Heart right ventricle (tissue), 16 donors: ENCODE data around the gene ARHGEF7. TPM values are rescaled to one million over a fixed set of nuclear protein-coding genes. Genes with fewer than 3 reads are reported as not detected.

Experiments used
- ATAC-seq, 8 donors: fragments of 200-7000 bp; cut with Tn5 transposase; one replicate each; pipeline ENCODE4 v1.9.1; 2020; ENCODE audit warnings: mild to moderate bottlenecking in 8 of 8, moderate library complexity in 8 of 8, moderate number of reproducible peaks in 1 of 8
- DNase-seq, 2 donors: peaks; one replicate each; pipeline ENCODE4 v3.0.0-alpha.2; 2020
- H3K27ac ChIP-seq, 10 donors: fragments of 200-600 bp; sonication (generic) in 2 of 10; one replicate each; pipeline versions ENCODE4 v1.5.0 to v1.8.0; 2020 to 2022; ENCODE audit warnings: mild to moderate bottlenecking in 3 of 10
- H3K27me3 ChIP-seq, 7 donors: fragments of 200-600 bp; one replicate each; pipeline ENCODE4 v1.8.0; 2021 to 2022; ENCODE audit warnings: mild to moderate bottlenecking in 2 of 7
- H3K36me3 ChIP-seq, 9 donors: fragments of 200-600 bp; sonication (generic) in 1 of 9; one replicate each; pipeline versions ENCODE4 v1.5.0 to v1.8.0; 2020 to 2022; ENCODE audit warnings: mild to moderate bottlenecking in 2 of 9
- H3K4me1 ChIP-seq, 9 donors: fragments of 200-600 bp; sonication (generic) in 1 of 9; one replicate each; pipeline versions ENCODE4 v1.5.0 to v1.8.0; 2020 to 2022; ENCODE audit warnings: mild to moderate bottlenecking in 4 of 9
- H3K4me3 ChIP-seq, 10 donors: fragments of 200-600 bp; sonication (generic) in 2 of 10; one replicate each; pipeline versions ENCODE4 v1.5.0 to v1.8.0; 2020 to 2022; ENCODE audit warnings: mild to moderate bottlenecking in 7 of 10, moderate library complexity in 2 of 10
- H3K9me3 ChIP-seq, 11 donors: fragments of 200-600 bp in 10 of 11; sonication (generic) in 2 of 11; one replicate each; pipeline versions ENCODE4 v1.5.0 to v1.8.0; 2013 to 2022; ENCODE audit warnings: mild to moderate bottlenecking in 2 of 11, control low read depth in 1 of 11, moderate library complexity in 1 of 11
- WGBS, 2 donors: extraction: QIAGEN DNeasy Blood & Tissue Kit; methylation state at CpG; one replicate each; pipeline ENCODE4 v1.1.7; 2013; ENCODE audit warnings: inconsistent platforms in 1 of 2; 5-methylcytosine and 5-hydroxymethylcytosine counted together
- intact Hi-C, 10 donors: fragments of 100-400 bp; cut with DNase I; formaldehyde crosslinking; loops; one replicate each; pipeline versions ENCODE4 v1.11.1 to v1.14.2; 2022
- polyA plus RNA-seq, 2 donors: library from polyadenylated mRNA; stranded (reverse); fragments of 200-250 nt; gene quantifications; one replicate each; pipeline ENCODE4 v1.2.3, GENCODE V29; 2013
- total RNA-seq, 10 donors: library from RNA; stranded (reverse); fragmentation: NEBNext Ultra II Directional in 3 of 10; extraction: Animal tissue kit (Norgen Biotek cat#: 25700) in 3 of 10; gene quantifications; one replicate each; pipeline versions ENCODE4 v1.2.1 to v1.2.4, GENCODE V29; 2021 to 2023
- TF ChIP-seq, protein P1 (sequence below), 9 donors: fragments of 200-600 bp; sonication (generic) in 2 of 9; IDR thresholded peaks; one replicate each; pipeline versions ENCODE4 v1.5.0 to v1.8.0; 2021 to 2022; ENCODE audit warnings: antibody characterized with exemption in 9 of 9, mild to moderate bottlenecking in 5 of 9, moderate library complexity in 1 of 9
- donor health status: Arrhythmogenic right ventricular cardiomyopathy.
- donor health status: ischemic (EF 13 %, LVEDD 7.1; RV severe dilation, severe dysfunction).
- donor health status: healthy with polysubstance abuse.
- donor health status: DM: no; HTN: yes; CAD: no.
- donor health status: DM: no; HTN: no; CAD: no.
- donor health status: ischemic (EF 25% LVEDD 6.9; RV normal size, moderate dysfunction).
- donor health status: ischemic (EF 25% LVEDD 5.7; RV mildly dilated, moderate dysfunction).
- donor health status: healthy.
- donor health status: DM: yes; HTN: yes; CAD: no.
- donor health status: Ischemic cardiomyopathy.
- donor health status: ischemic (EF 35%, LVEDD 5.7; RV mildly dilated, moderate dysfunction).
- donor health status: nonischemic (EF 11% LVEDD 7.7; RV severe dilation, severe dysfunction).
- donor health status: DM: yes; HTN: yes; CAD: no.
- donor health status: PGD.
- donor health status: ischemic (EF 29% LVEDD 5.4; RV normal size, mild dysfunction).
- donor health status: nonischemic (EF 23%, LVEDD 6.1; RV moderate dilation, normal function).

The ARHGEF7 gene
- total and polyA plus RNA-seq, 12 donors: 18.4 to 56.6 (median 43.1) TPM

DNA sequence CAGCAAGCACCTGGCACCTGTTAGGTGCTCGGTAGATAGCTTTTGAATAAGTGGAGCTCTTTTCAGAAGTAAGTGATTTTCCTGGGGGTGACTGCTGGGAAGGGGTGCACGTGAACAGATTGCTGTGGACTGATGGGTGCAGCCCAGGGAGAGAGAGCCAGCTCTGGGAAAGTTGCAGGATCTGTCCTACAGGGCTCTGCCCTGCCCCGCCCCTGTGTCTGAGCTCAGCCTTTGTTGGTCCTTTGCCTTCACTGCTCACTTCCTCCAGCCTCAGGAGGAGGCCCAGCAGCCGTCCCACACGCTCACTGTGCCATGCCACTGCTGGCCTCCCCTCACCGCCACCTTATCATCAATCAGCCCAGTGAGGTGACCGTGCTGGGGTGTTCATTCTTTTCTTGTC is 171.6 kb downstream of the ARHGEF7 start:
- intact Hi-C loops: loop anchor here in 1 of 10 donors (10.0 kb wide), 1 partner anchor 62 kb away; no protein-coding TSS in a partner anchor
- Histone ChIP-seq H3K4me1 (peaks cover 10 to 29% (median 17%) of the 10 kb centered on the region in 9 donors), H3K9me3 (no peaks in the 10 kb centered on the region), H3K4me3 (no peak overlapping the region), H3K27me3 (no peaks in the 10 kb centered on the region), H3K27ac (no peak overlapping the region), H3K36me3 (peaks cover 0 to 97% (median 72%) of the 10 kb centered on the region in 9 donors)
- TF ChIP-seq, protein P1, sequence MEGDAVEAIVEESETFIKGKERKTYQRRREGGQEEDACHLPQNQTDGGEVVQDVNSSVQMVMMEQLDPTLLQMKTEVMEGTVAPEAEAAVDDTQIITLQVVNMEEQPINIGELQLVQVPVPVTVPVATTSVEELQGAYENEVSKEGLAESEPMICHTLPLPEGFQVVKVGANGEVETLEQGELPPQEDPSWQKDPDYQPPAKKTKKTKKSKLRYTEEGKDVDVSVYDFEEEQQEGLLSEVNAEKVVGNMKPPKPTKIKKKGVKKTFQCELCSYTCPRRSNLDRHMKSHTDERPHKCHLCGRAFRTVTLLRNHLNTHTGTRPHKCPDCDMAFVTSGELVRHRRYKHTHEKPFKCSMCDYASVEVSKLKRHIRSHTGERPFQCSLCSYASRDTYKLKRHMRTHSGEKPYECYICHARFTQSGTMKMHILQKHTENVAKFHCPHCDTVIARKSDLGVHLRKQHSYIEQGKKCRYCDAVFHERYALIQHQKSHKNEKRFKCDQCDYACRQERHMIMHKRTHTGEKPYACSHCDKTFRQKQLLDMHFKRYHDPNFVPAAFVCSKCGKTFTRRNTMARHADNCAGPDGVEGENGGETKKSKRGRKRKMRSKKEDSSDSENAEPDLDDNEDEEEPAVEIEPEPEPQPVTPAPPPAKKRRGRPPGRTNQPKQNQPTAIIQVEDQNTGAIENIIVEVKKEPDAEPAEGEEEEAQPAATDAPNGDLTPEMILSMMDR (IDR thresholded peaks at IDR 0.05): no peak
- ATAC-seq: no peak
- WGBS, 2 donors: 91 to 96% methylated on average over 7 of the region's 7 CpGs
- DNase-seq: no peak

DNA sequence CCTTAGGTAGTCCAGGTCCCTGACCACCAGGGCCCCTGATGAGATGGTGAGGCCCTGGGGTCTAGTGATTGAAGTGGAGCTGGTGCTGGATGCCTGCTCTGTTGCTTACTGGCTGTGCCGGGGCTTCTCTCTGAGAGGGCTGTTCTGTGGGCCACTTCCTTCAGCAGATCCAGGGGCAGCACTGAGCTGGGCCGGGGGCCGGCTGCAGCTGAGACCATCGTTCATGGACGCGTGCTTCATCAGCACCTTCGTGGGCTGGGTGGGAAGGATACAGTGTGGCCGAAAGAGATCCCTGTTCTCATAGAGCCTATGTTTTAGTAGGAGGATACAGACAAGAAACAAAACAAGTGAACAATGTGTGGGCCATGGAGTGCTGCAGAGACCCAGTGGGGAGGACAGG is 172.1 kb downstream of the ARHGEF7 start:
- intact Hi-C loops: loop anchor here in 1 of 10 donors (10.0 kb wide), 1 partner anchor 62 kb away; no protein-coding TSS in a partner anchor
- ATAC-seq (no peak), DNase-seq (no peak)
- WGBS, 2 donors: 96% methylated on average over 8 of the region's 8 CpGs
- TF ChIP-seq, protein P1 (IDR thresholded peaks at IDR 0.05): no peak
- Histone ChIP-seq H3K9me3 (no peaks in the 10 kb centered on the region), H3K4me3 (no peak overlapping the region), H3K36me3 (peaks cover 0 to 100% (median 75%) of the 10 kb centered on the region in 9 donors), H3K27ac (no peak overlapping the region), H3K27me3 (no peaks in the 10 kb centered on the region), H3K4me1 (peaks cover 6 to 24% (median 13%) of the 10 kb centered on the region in 9 donors)

DNA sequence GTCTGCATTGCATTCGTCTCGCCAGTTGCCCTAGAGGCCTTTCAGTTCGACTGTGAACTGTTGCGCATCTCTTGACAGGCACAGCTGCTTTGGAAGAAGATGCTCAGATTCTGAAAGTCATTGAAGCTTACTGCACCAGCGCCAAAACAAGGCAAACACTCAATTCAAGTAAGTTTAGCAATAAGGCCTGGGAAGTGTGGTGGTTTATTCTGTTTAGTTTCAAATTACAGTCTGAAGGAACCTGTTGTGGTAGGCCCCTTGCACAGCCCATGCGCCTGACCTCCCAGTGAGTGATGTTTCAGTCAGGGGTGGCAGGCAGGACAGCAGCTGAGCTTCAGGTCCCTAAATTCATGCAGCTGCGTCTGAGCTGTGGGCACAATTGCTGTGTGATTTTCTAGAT is 173.2 kb downstream of the ARHGEF7 start:
- ATAC-seq: no peak
- DNase-seq: no peak
- WGBS, 2 donors: 92 to 93% methylated on average over 7 of the region's 7 CpGs
- H3K4me1 ChIP-seq: peaks cover 0 to 13% (median 2%) of the 10 kb centered on the region in 9 donors
- peaks cover 0 to 100% (median 85%) of the 10 kb centered on the region in 9 donors for H3K36me3 ChIP-seq
- no peak overlapping the region for H3K27ac ChIP-seq
- no peaks in the 10 kb centered on the region for H3K9me3 ChIP-seq
- no peaks in the 10 kb centered on the region for H3K27me3 ChIP-seq
- TF ChIP-seq, protein P1 (IDR thresholded peaks at IDR 0.05): no peak
- H3K4me3 ChIP-seq: no peak overlapping the region
- intact Hi-C loops: loop anchor here in 1 of 10 donors (10.0 kb wide), 1 partner anchor 63 kb away; no protein-coding TSS in a partner anchor

DNA sequence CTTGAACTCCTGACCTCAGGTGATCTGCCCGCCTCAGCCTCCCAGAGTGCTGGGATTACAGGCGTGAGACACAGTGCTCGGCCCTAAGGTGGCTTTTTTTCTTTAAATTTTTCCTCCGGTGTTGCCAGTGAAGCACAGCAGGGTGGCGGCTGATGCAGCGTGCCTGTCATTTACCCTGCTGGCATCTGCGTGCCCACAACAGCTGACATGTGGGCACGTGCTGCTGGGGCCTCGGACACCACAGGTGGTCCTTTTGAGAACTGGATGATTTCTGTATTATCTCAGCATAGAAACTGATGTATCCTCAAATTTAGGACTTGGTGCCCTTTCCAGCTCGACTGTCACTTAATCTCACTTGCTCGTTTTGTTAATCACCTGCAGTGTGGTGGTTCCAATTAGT is 174.1 kb downstream of the ARHGEF7 start:
- 89 to 91% methylated on average over 11 of the region's 11 CpGs for WGBS, 2 donors
- no peak overlapping the region for H3K27ac ChIP-seq
- peaks cover 0 to 100% (median 84%) of the 10 kb centered on the region in 9 donors for H3K36me3 ChIP-seq
- H3K27me3 ChIP-seq: no peaks in the 10 kb centered on the region
- no peak overlapping the region for H3K4me3 ChIP-seq
- ATAC-seq (no peak), DNase-seq (no peak)
- intact Hi-C loops: loop anchor here in 1 of 10 donors (10.0 kb wide), 1 partner anchor 64 kb away; no protein-coding TSS in a partner anchor
- peaks cover 0 to 5% (median 0%) of the 10 kb centered on the region in 9 donors for H3K4me1 ChIP-seq
- no peaks in the 10 kb centered on the region for H3K9me3 ChIP-seq
- TF ChIP-seq, protein P1 (IDR thresholded peaks at IDR 0.05): no peak
